Spinal cord (tissue), 10 donors: ENCODE data around the gene CDYL. TPM values are rescaled to one million over a fixed set of nuclear protein-coding genes. Genes with fewer than 3 reads are reported as not detected.

Experiments used
- DNase-seq, 6 donors: peaks; one replicate each; pipeline versions ENCODE4 v3.0.0 to v3.0.0-alpha.2; 2013 to 2015; ENCODE audit warnings: low spot score in 6 of 6, low read depth in 4 of 6
- H3K27ac ChIP-seq: one replicate; pipeline ENCODE4 v1.5.1; 2013; ENCODE audit warnings: low read depth, low read length, control low read depth
- H3K27me3 ChIP-seq: one replicate; pipeline ENCODE4 v1.6.1; 2013; ENCODE audit warnings: low read length; ENCODE audit not compliant: control insufficient read depth, insufficient read depth
- H3K36me3 ChIP-seq: one replicate; pipeline ENCODE4 v1.6.1; 2013; ENCODE audit warnings: low read length; ENCODE audit not compliant: control insufficient read depth, insufficient read depth
- H3K4me1 ChIP-seq: one replicate; pipeline ENCODE4 v1.6.1; 2013; ENCODE audit warnings: low read length; ENCODE audit not compliant: control insufficient read depth, insufficient read depth
- H3K4me3 ChIP-seq: one replicate; pipeline ENCODE4 v1.5.1; 2013; ENCODE audit warnings: low read depth, low read length, control low read depth
- H3K9me3 ChIP-seq: one replicate; pipeline ENCODE4 v1.6.1; 2013; ENCODE audit warnings: low read length; ENCODE audit not compliant: control insufficient read depth, insufficient read depth
- WGBS: methylation state at CpG from one replicate; pipeline ENCODE4 v1.1.5; 2013; ENCODE audit warnings: missing lambda C conversion rate; ENCODE audit not compliant: insufficient coverage; 5-methylcytosine and 5-hydroxymethylcytosine counted together
- polyA plus RNA-seq, 2 donors: library from polyadenylated mRNA; unstranded; fragments of 120-200 nt; gene quantifications; one replicate each; pipeline ENCODE4 v1.2.1, GENCODE V29; 2013; ENCODE audit not compliant: insufficient read length in 2 of 2
- total RNA-seq, 2 donors: library from RNA; depleted of rRNA in 1 of 2; stranded (reverse); fragments of 120-200 nt in 1 of 2; fragments of >200 nt in 1 of 2; gene quantifications; one replicate each; pipeline versions ENCODE4 v1.2.3 to v1.2.4, GENCODE V29; 2013 to 2014
- donor health status: healthy.

The CDYL gene
- total and polyA plus RNA-seq, 4 donors, result 15.4 to 51.7 (median 28.9) TPM

- DNase-seq, result no peak
- 100% methylated on average over 1 of the region's 7 CpGs for WGBS
- Histone ChIP-seq H3K36me3 (no peaks in the 10 kb centered on the region), H3K27ac (no peak overlapping the region), H3K4me3 (no peak overlapping the region), H3K4me1 (no peaks in the 10 kb centered on the region), H3K9me3 (peaks cover 6% of the 10 kb centered on the region), H3K27me3 (no peaks in the 10 kb centered on the region)
Measured at GRCh38 chr6:4884646-4885340, 108.6 kb downstream of the CDYL start.

- H3K4me1 ChIP-seq, result no peaks in the 10 kb centered on the region
- H3K27ac ChIP-seq, result no peak overlapping the region
- H3K36me3 ChIP-seq, result no peaks in the 10 kb centered on the region
- peaks cover 6% of the 10 kb centered on the region for H3K9me3 ChIP-seq
- H3K4me3 ChIP-seq, result no peak overlapping the region
- H3K27me3 ChIP-seq, result no peaks in the 10 kb centered on the region
- 100% methylated on average over 1 of the region's 4 CpGs for WGBS
- no peak for DNase-seq
Measured at GRCh38 chr6:4885341-4885933, 109.2 kb downstream of the CDYL start.

- no peak overlapping the region for H3K4me3 ChIP-seq
- WGBS, result 100% methylated on average over 1 of the region's 2 CpGs
- no peaks in the 10 kb centered on the region for H3K27me3 ChIP-seq
- no peak overlapping the region for H3K27ac ChIP-seq
- H3K36me3 ChIP-seq, result peaks cover 14% of the 10 kb centered on the region
- peak in 1 of 6 donors; percentile 43 for DNase-seq
- peaks cover 6% of the 10 kb centered on the region for H3K9me3 ChIP-seq
- no peaks in the 10 kb centered on the region for H3K4me1 ChIP-seq
Measured at GRCh38 chr6:4888841-4889240, 112.6 kb downstream of the CDYL start.

DNA sequence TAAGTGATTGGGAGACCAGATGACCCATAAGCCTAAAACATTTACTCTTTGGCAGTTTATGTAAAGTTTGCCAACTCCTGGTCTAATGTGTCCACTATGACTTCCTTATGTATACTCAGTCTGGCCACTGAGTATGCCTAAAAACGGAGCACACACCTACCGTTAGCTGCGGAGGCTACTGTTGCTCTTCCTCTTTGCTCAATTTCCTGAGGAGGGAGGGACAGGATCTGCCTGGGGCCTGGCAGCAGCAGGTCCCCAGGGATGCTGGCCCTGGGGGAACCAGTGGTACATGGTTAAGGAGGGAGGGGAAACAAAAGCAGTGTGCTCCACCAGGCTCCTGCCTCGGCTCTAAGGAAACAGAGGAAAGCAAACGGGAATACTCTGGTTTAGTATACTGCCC is 113.5 kb downstream of the CDYL start:
- H3K4me1 ChIP-seq, result no peaks in the 10 kb centered on the region
- no peaks in the 10 kb centered on the region for H3K27me3 ChIP-seq
- WGBS, result 65% methylated on average over 3 of the region's 5 CpGs
- peaks cover 14% of the 10 kb centered on the region for H3K36me3 ChIP-seq
- H3K4me3 ChIP-seq, result no peak overlapping the region
- DNase-seq, result no peak
- H3K9me3 ChIP-seq, result peaks cover 6% of the 10 kb centered on the region
- no peak overlapping the region for H3K27ac ChIP-seq

- Histone ChIP-seq H3K4me3 (no peak overlapping the region), H3K9me3 (peaks cover 6% of the 10 kb centered on the region), H3K36me3 (peaks cover 14% of the 10 kb centered on the region), H3K4me1 (no peaks in the 10 kb centered on the region), H3K27me3 (no peaks in the 10 kb centered on the region), H3K27ac (no peak overlapping the region)
- WGBS, result 85% methylated on average over 5 of the region's 9 CpGs
- DNase-seq, result no peak
Measured at GRCh38 chr6:4890191-4890590, 114.0 kb downstream of the CDYL start.

- Histone ChIP-seq H3K27ac (no peak overlapping the region), H3K27me3 (no peaks in the 10 kb centered on the region), H3K9me3 (peaks cover 6% of the 10 kb centered on the region), H3K4me3 (no peak overlapping the region), H3K4me1 (no peaks in the 10 kb centered on the region), H3K36me3 (peaks cover 14% of the 10 kb centered on the region)
- DNase-seq, result peak in 1 of 6 donors; percentile 41
- 90% methylated on average over 6 of the region's 11 CpGs for WGBS
Measured at GRCh38 chr6:4890627-4891026, 114.4 kb downstream of the CDYL start.

DNA sequence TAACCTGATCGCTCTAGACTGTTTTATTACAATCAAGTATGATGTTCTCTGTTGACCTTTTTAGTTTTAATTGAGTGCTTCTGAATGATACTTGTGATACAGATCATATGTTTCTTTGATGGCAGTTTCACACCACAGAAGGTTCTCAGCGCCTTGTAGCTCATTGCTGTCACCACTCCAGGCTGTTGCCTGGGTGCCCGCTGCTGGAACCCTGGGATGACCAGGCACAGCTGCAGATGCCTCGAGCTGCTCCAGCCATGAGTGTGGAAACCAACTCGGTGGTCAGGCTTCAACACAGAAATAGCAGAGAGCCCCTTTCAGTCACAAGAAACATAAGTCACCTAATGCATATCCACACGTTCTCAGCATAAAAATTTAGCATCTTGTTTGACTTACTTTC is 114.9 kb downstream of the CDYL start:
- H3K36me3 ChIP-seq, result peaks cover 15% of the 10 kb centered on the region
- 72% methylated on average over 4 of the region's 6 CpGs for WGBS
- no peak for DNase-seq
- no peak overlapping the region for H3K4me3 ChIP-seq
- no peaks in the 10 kb centered on the region for H3K27me3 ChIP-seq
- no peak overlapping the region for H3K27ac ChIP-seq
- peaks cover 6% of the 10 kb centered on the region for H3K9me3 ChIP-seq
- no peaks in the 10 kb centered on the region for H3K4me1 ChIP-seq

DNA sequence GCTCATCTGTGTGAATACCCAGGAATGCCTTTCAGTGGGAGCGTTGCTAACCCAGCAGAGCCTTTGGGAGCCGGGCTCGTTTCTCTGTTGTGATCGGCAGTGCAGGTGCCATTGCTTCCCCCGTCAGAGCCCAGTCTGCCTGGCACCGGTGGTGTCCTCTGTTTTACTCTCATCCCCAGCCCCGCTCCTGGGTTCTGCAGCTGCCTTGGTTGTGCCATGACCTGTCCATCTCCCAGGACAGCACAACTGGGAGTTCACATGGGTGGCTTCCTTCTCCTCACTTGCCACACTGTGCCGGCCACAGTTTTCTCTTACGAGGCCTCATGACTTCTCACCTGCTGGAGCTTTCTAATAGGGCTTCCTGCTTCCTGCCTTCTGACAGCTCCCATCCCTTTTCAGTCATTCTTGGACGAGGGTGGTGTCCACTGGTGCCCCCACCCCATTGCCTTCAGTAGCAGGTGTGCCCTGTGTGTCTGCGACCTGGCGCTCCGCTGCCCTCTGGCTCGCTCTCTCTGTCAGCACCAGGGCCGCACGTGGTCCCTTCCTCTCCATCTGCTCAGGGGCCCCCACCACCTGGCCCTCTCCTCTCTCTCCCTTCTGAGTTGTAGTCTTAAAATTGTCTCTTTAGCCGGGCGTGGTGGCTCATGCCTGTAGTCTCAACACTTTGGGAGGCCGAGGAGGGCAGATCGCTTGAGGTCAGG is 116.7 kb downstream of the CDYL start:
- Histone ChIP-seq H3K27ac (no peak overlapping the region), H3K36me3 (peaks cover 17% of the 10 kb centered on the region), H3K4me3 (no peak overlapping the region), H3K9me3 (no peaks in the 10 kb centered on the region), H3K4me1 (no peaks in the 10 kb centered on the region), H3K27me3 (no peaks in the 10 kb centered on the region)
- no peak for DNase-seq
- WGBS, result 95% methylated on average over 18 of the region's 20 CpGs

DNA sequence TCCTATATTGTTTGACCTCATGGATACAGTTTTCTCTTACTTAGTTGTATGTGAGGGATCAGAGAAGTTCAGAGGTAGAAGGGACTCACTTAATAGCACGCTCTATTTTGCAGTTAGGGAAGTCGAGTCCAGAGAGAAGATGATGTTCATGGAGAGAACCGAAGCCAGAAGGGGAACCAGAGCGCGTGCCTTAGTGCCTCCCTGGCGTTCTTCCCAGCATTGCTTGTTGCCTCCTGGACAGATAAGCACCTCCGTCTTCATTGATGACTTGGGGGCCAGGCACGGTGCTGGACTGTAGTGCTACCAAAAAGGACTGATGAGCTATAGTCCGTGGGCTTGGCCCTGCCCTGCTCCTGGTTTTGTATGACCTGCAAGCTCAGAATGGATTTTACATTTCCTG is 117.8 kb downstream of the CDYL start:
- no peaks in the 10 kb centered on the region for H3K27me3 ChIP-seq
- no peak for DNase-seq
- no peak overlapping the region for H3K4me3 ChIP-seq
- no peak overlapping the region for H3K27ac ChIP-seq
- WGBS, result 99% methylated on average over 9 of the region's 9 CpGs
- H3K36me3 ChIP-seq, result peaks cover 17% of the 10 kb centered on the region
- H3K4me1 ChIP-seq, result no peaks in the 10 kb centered on the region
- no peaks in the 10 kb centered on the region for H3K9me3 ChIP-seq
